Stomach (tissue), 4 donors: ENCODE data around the gene CUL5.

ENCODE experiments used
- EP300 ChIP-seq: sonication (generic); formaldehyde crosslinking; IDR thresholded peaks from one replicate; pipeline ENCODE4 v1.6.1; 2017; ENCODE audit warnings: antibody characterized with exemption
- POLR2A ChIP-seq, 4 donors: fragments of 450-650 bp; IDR thresholded peaks; one replicate each; pipeline ENCODE4 v1.6.1; 2016; ENCODE audit warnings: antibody characterized with exemption in 4 of 4, control low read depth in 2 of 4, mild to moderate bottlenecking in 1 of 4, moderate library complexity in 1 of 4
- TF ChIP-seq, protein P1 (sequence below), 7 experiments: fragments of 450-650 bp in 4 of 7; fragments of 200-600 bp in 3 of 7; sonication (generic) in 3 of 7; IDR thresholded peaks; one replicate each; pipeline ENCODE4 v1.5.1; 2016 to 2019; ENCODE audit warnings: antibody characterized with exemption in 7 of 7, control low read depth in 2 of 7, mild to moderate bottlenecking in 1 of 7

DNA sequence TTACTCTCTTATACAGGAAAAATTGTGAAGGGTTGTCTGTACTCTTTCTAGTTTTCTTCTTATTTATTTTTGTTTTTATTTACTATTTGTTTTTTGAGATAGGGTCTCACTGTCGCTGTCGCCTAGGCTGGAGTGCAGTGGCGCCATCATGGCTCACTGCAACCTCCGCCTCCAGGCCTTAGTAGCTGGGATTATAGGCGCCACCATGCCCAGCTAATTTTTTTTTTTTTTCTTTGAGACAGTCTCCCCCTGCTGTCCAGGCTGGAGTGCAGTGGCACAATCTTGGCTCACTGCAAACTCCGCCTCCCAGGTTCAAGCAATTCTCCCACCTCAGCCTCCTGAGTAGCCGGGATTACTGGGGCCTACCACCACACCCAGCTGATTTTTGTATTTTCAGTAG lies 18.4 kb downstream of the CUL5 start:
- TF ChIP-seq, protein P1, sequence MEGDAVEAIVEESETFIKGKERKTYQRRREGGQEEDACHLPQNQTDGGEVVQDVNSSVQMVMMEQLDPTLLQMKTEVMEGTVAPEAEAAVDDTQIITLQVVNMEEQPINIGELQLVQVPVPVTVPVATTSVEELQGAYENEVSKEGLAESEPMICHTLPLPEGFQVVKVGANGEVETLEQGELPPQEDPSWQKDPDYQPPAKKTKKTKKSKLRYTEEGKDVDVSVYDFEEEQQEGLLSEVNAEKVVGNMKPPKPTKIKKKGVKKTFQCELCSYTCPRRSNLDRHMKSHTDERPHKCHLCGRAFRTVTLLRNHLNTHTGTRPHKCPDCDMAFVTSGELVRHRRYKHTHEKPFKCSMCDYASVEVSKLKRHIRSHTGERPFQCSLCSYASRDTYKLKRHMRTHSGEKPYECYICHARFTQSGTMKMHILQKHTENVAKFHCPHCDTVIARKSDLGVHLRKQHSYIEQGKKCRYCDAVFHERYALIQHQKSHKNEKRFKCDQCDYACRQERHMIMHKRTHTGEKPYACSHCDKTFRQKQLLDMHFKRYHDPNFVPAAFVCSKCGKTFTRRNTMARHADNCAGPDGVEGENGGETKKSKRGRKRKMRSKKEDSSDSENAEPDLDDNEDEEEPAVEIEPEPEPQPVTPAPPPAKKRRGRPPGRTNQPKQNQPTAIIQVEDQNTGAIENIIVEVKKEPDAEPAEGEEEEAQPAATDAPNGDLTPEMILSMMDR (IDR thresholded peaks at IDR 0.05) = no peak
- TF ChIP-seq POLR2A (IDR thresholded peaks at IDR 0.05) = no peak
- no peak for TF ChIP-seq EP300
